ENCODE results near the gene PTPRQ.

DNA sequence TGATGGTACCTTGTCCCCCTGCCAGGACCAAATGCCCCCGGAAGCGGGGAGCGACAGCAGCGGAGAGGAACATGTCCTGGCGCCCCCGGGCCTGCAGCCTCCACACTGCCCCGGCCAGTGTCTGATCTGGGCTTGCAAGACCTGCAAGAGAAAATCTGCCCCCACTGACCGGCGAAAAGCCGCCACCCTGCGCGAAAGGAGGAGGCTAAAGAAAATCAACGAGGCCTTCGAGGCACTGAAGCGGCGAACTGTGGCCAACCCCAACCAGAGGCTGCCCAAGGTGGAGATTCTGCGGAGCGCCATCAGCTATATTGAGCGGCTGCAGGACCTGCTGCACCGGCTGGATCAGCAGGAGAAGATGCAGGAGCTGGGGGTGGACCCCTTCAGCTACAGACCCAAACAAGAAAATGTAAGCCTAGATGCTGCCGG, 263.8 kb downstream of the PTPRQ start:
- TF ChIP-seq, protein P1, sequence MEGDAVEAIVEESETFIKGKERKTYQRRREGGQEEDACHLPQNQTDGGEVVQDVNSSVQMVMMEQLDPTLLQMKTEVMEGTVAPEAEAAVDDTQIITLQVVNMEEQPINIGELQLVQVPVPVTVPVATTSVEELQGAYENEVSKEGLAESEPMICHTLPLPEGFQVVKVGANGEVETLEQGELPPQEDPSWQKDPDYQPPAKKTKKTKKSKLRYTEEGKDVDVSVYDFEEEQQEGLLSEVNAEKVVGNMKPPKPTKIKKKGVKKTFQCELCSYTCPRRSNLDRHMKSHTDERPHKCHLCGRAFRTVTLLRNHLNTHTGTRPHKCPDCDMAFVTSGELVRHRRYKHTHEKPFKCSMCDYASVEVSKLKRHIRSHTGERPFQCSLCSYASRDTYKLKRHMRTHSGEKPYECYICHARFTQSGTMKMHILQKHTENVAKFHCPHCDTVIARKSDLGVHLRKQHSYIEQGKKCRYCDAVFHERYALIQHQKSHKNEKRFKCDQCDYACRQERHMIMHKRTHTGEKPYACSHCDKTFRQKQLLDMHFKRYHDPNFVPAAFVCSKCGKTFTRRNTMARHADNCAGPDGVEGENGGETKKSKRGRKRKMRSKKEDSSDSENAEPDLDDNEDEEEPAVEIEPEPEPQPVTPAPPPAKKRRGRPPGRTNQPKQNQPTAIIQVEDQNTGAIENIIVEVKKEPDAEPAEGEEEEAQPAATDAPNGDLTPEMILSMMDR (IDR thresholded peaks at IDR 0.05): no peak
- TF ChIP-seq POLR2A (IDR thresholded peaks at IDR 0.05): no peak
